IMR-90 (cell line): ENCODE results near the gene SNAP91. TPM values are rescaled to one million over a fixed set of nuclear protein-coding genes. Genes with fewer than 3 reads are reported as not detected.

Experiments
- ATAC-seq: fragments of 200-7000 bp; cut with Tn5 transposase; 2 replicates; pipeline ENCODE4 v1.9.1; 2020; ENCODE audit warnings: low read depth, mild to moderate bottlenecking, moderate library complexity
- BruUV-seq: library from RNA; stranded (reverse); fragments of 400-500 nt; replicated peaks from 2 replicates; lab custom pipeline; 2021; lab: Mats Ljungman, UMichigan
- CTCF ChIA-PET: fragments of 300-600 bp; formaldehyde crosslinking; extraction: SDS; loops from one replicate; lab custom pipeline; 2021; ENCODE audit warnings: antibody characterized with exemption; lab: Yijun Ruan, JAX
- POLR2A ChIA-PET: fragments of 300-600 bp; sonication (Branson Sonifier 250); formaldehyde crosslinking; loops from one replicate; lab custom pipeline; 2022; ENCODE audit warnings: antibody characterized with exemption; ENCODE audit not compliant: unreplicated experiment; lab: Charles Lee
- DNase-seq: peaks from one replicate; pipeline ENCODE4 v3.0.0; 2013
- H2AFZ ChIP-seq: replicated peaks from 2 replicates; pipeline ENCODE3; 2013; ENCODE audit warnings: low read length, mild to moderate bottlenecking; ENCODE audit not compliant: poor library complexity
- H2AK5ac ChIP-seq: 2 replicates; pipeline ENCODE4 v1.6.1; 2013; ENCODE audit warnings: low read depth, low read length, inconsistent platforms
- H2AK9ac ChIP-seq: replicated peaks from 2 replicates; pipeline ENCODE3; 2013; ENCODE audit warnings: mild to moderate bottlenecking, low read depth, low read length, moderate library complexity; ENCODE audit not compliant: poor library complexity
- H2BK120ac ChIP-seq: 2 replicates; pipeline ENCODE4 v1.6.1; 2013; ENCODE audit warnings: low read depth, low read length, inconsistent platforms
- H2BK15ac ChIP-seq: 3 replicates; pipeline ENCODE4 v1.6.1; 2013; ENCODE audit warnings: low read depth, low read length, inconsistent platforms
- H2BK20ac ChIP-seq: 2 replicates; pipeline ENCODE4 v1.6.1; 2013; ENCODE audit warnings: low read depth, mild to moderate bottlenecking, inconsistent platforms, low read length, moderate library complexity
- H2BK5ac ChIP-seq: 2 replicates; pipeline ENCODE4 v1.6.1; 2013; ENCODE audit warnings: mild to moderate bottlenecking, low read depth, low read length, inconsistent platforms; ENCODE audit not compliant: poor library complexity, severe bottlenecking
- H3K14ac ChIP-seq: replicated peaks from 2 replicates; pipeline ENCODE4 v1.6.1; 2013; ENCODE audit warnings: low read depth, low read length, inconsistent platforms
- H3K18ac ChIP-seq: 2 replicates; pipeline ENCODE4 v1.6.1; 2013; ENCODE audit warnings: low read depth, low read length, control low read depth
- H3K23ac ChIP-seq: 2 replicates; pipeline ENCODE4 v1.6.1; 2013; ENCODE audit warnings: low read depth, low read length, inconsistent platforms
- H3K27ac ChIP-seq: 2 replicates; pipeline ENCODE4 v1.5.1; 2013; ENCODE audit warnings: mild to moderate bottlenecking, control low read depth, low read length; ENCODE audit not compliant: insufficient read depth
- H3K27me3 ChIP-seq: 2 replicates; pipeline ENCODE4 v1.6.1; 2013; ENCODE audit warnings: low read length; ENCODE audit not compliant: control insufficient read depth, insufficient read depth
- H3K36me3 ChIP-seq: 2 replicates; pipeline ENCODE4 v1.6.1; 2013; ENCODE audit warnings: low read length, mixed read lengths; ENCODE audit not compliant: control insufficient read depth, insufficient read depth
- H3K4ac ChIP-seq: 2 replicates; pipeline ENCODE4 v1.6.1; 2013; ENCODE audit warnings: low read depth, low read length, inconsistent platforms
- H3K4me1 ChIP-seq: 2 replicates; pipeline ENCODE4 v1.6.1; 2013; ENCODE audit warnings: low read length, mixed read lengths; ENCODE audit not compliant: control insufficient read depth, insufficient read depth
- H3K4me2 ChIP-seq: 2 replicates; pipeline ENCODE4 v1.6.1; 2013; ENCODE audit warnings: low read depth, mild to moderate bottlenecking, control low read depth, low read length, moderate library complexity
- H3K4me3 ChIP-seq: 2 replicates; pipeline ENCODE4 v1.5.1; 2013; ENCODE audit warnings: low read depth, mild to moderate bottlenecking, control low read depth, low read length, moderate library complexity; ENCODE audit not compliant: insufficient read depth
- H3K56ac ChIP-seq: 2 replicates; pipeline ENCODE4 v1.6.1; 2013; ENCODE audit warnings: low read length, inconsistent platforms; ENCODE audit not compliant: insufficient read depth; ENCODE audit errors: extremely low read depth
- H3K79me1 ChIP-seq, 2 experiments: 2 replicates each; pipeline ENCODE4 v1.6.1; 2013; ENCODE audit warnings: low read length in 2 of 2, inconsistent platforms in 1 of 2, low read depth in 1 of 2
- H3K9ac ChIP-seq: 2 replicates; pipeline ENCODE4 v1.6.1; 2013; ENCODE audit warnings: low read depth, low read length, control low read depth
- H3K9me1 ChIP-seq: 2 replicates; pipeline ENCODE4 v1.6.1; 2013; ENCODE audit warnings: low read length, inconsistent platforms; ENCODE audit not compliant: insufficient read depth
- H3K9me3 ChIP-seq: 2 replicates; pipeline ENCODE4 v1.6.1; 2013; ENCODE audit warnings: low read length; ENCODE audit not compliant: control insufficient read depth, insufficient read depth
- H4K20me1 ChIP-seq: 2 replicates; pipeline ENCODE4 v1.6.1; 2013; ENCODE audit warnings: low read length, inconsistent platforms; ENCODE audit not compliant: insufficient read depth
- H4K5ac ChIP-seq: 2 replicates; pipeline ENCODE4 v1.6.1; 2013; ENCODE audit warnings: mild to moderate bottlenecking, low read depth, low read length, control low read depth
- H4K8ac ChIP-seq, 2 experiments: 2 replicates each; pipeline ENCODE4 v1.6.1; 2013; ENCODE audit warnings: low read depth in 2 of 2, low read length in 2 of 2, control low read depth in 1 of 2, inconsistent platforms in 1 of 2
- H4K91ac ChIP-seq: 2 replicates; pipeline ENCODE4 v1.6.1; 2013; ENCODE audit warnings: low read depth, low read length, inconsistent platforms; ENCODE audit not compliant: insufficient read depth
- CTCF ChIP-seq: conservative IDR thresholded peaks from 2 replicates; pipeline ENCODE4 v1.5.1; 2012; ENCODE audit warnings: mild to moderate bottlenecking, low read depth, low read length, improper control_type of control experiment
- POLR2A ChIP-seq: IDR thresholded peaks from 2 replicates; pipeline ENCODE4 v1.6.1; 2012; ENCODE audit warnings: mild to moderate bottlenecking, low read depth, low read length
- WGBS, 2 experiments: methylation state at CpG; one replicate each; pipeline versions ENCODE4 v1.1.5 to v1.1.7; 2013; ENCODE audit warnings: missing lambda C conversion rate in 2 of 2; ENCODE audit not compliant: insufficient read length in 1 of 2; ENCODE audit errors: extremely low coverage in 2 of 2; 5-methylcytosine and 5-hydroxymethylcytosine counted together
- dilution Hi-C: fragments of 300-500 bp; cut with HindIII; formaldehyde crosslinking; loops from one replicate; pipeline ENCODE4 v1.14.3; 2018; ENCODE audit warnings: low sequenced_read_pairs; ENCODE audit not compliant: unreplicated experiment
- in situ Hi-C: fragments of 300-500 bp; cut with MboI; formaldehyde crosslinking; loops from 3 replicates; pipeline ENCODE4 v1.14.3; 2019; ENCODE audit warnings: low sequenced_read_pairs, inconsistent platforms, mixed read lengths
- intact Hi-C: fragments of 100-400 bp; cut with micrococcal nuclease; formaldehyde crosslinking; loops from 2 replicates; pipeline ENCODE4 v1.10.0; 2022
- polyA plus RNA-seq, 3 experiments: library from polyadenylated mRNA; depleted of rRNA; stranded (reverse); fragments of >200 nt; gene quantifications; 2 replicates each; pipeline ENCODE4 v1.2.3, GENCODE V29; 2012; ENCODE audit warnings: low replicate concordance in 1 of 3
- total RNA-seq: library from RNA; depleted of rRNA; stranded (reverse); fragments of >200 nt; gene quantifications from 2 replicates; pipeline ENCODE4 v1.2.3, GENCODE V29; 2012

SNAP91 gene
- total and polyA plus RNA-seq, 2 of the 4 experiments (the other 2 are of a cell fraction), result not detected

GRCh38 chr6:83707829-83708545 lies 914 bp downstream of the SNAP91 start:
- ChIA-PET POLR2A (no interaction called here), CTCF (no interaction called here)
- no peak overlapping the region for H3K14ac ChIP-seq
- in situ Hi-C loops, result no loop called here
- H3K56ac ChIP-seq, result no peak overlapping the region
- H2BK15ac ChIP-seq, result no peak overlapping the region
- peaks cover 26% of the 10 kb centered on the region for H3K27me3 ChIP-seq
- no peaks in the 10 kb centered on the region for H3K9me1 ChIP-seq
- peaks cover 5% of the 10 kb centered on the region for H3K9me3 ChIP-seq
- DNase-seq (no peak), ATAC-seq (peak; percentile 71)
- intact Hi-C loops, result no loop called here
- peak overlapping the region; percentile 62; the same call in 1 of the 2 replicates for H3K4me2 ChIP-seq
- WGBS, 2 experiments, result 6% methylated on average over 22 of the region's 53 CpGs; no CpG with 5 or more reads in 1 of the 2 experiments
- H3K36me3 ChIP-seq, result no peaks in the 10 kb centered on the region
- no peak for TF ChIP-seq POLR2A
- no peak for TF ChIP-seq CTCF
- dilution Hi-C loops, result no loop called here
- H4K20me1 ChIP-seq, result no peaks in the 10 kb centered on the region
- H2BK20ac ChIP-seq, result no peak overlapping the region
- peak overlapping the region; percentile 40 for H2AFZ ChIP-seq
- H2BK5ac ChIP-seq, result no peak overlapping the region
- H2AK9ac ChIP-seq, result no peak overlapping the region
- no peak overlapping the region for H4K5ac ChIP-seq
- H3K23ac ChIP-seq, result no peak overlapping the region
- H3K4ac ChIP-seq, result no peak overlapping the region
- peak overlapping the region; percentile 34; the same call in 1 of the 2 replicates for H3K4me3 ChIP-seq
- H2AK5ac ChIP-seq, result no peak overlapping the region
- no peak overlapping the region for H2BK120ac ChIP-seq
- H3K79me1 ChIP-seq, result no peaks in the 10 kb centered on the region
- H4K91ac ChIP-seq, result no peak overlapping the region
- no TSS peak for BruUV-seq
- no peak overlapping the region for H3K18ac ChIP-seq
- H3K4me1 ChIP-seq, result no peaks in the 10 kb centered on the region
- no peak overlapping the region for H3K9ac ChIP-seq
- no peak overlapping the region for H4K8ac ChIP-seq
- no peak overlapping the region for H3K27ac ChIP-seq
